ENCODE results near the gene CHIC2. TPM values are rescaled to one million over a fixed set of nuclear protein-coding genes. Genes with fewer than 3 reads are reported as not detected.
"Not testable (repeated sequence)": the region's sequence is repeated elsewhere in the genome, so short reads cannot be mapped to it uniquely, and the experiment has no call there.

Gene CHIC2
- total RNA-seq (19.5 TPM), polyA plus RNA-seq (ENCODE audit: insufficient read depth in 1 of 8, insufficient read length in 8 of 8, low replicate concordance in 1 of 8) (10 to 100 TPM; 13.9 to 23.6 (median 18.3) TPM)
- long read RNA-seq, donor 1, transcript CHIC2-201 (6 exons, 1,194 nt) = major isoform, 7 of 7 reads
- long read RNA-seq, donor 1, partial matches to known transcripts = 0 of 7 reads
- long read RNA-seq, donor 1, other reads (novel, unspliced or antisense) = 0 of 7 reads
- long read RNA-seq, donor 2, partial matches to known transcripts = 0 of 2 reads
- long read RNA-seq, donor 2, other reads (novel, unspliced or antisense) = 0 of 2 reads
- long read RNA-seq, donor 3, transcript CHIC2-201 (6 exons, 1,194 nt) = major isoform, 9 of 10 reads
- long read RNA-seq, donor 3, partial matches to known transcripts = 0 of 10 reads
- long read RNA-seq, donor 3, other reads (novel, unspliced or antisense) = 0 of 10 reads
- long read RNA-seq, donor 4, partial matches to known transcripts = 0 of 4 reads
- long read RNA-seq, donor 4, other reads (novel, unspliced or antisense) = 0 of 4 reads
- long read RNA-seq, donor 5, transcript CHIC2-201 (6 exons, 1,194 nt) = major isoform, 20 of 463 reads
- long read RNA-seq, donor 5, partial matches to known transcripts = 442 of 463 reads
- long read RNA-seq, donor 5, other reads (novel, unspliced or antisense) = 0 of 463 reads
- long read RNA-seq, donor 6, transcript CHIC2-201 (6 exons, 1,194 nt) = major isoform, 17 of 19 reads
- long read RNA-seq, donor 6, partial matches to known transcripts = 0 of 19 reads
- long read RNA-seq, donor 6, other reads (novel, unspliced or antisense) = 0 of 19 reads
- long read RNA-seq, donor 7, transcript CHIC2-201 (6 exons, 1,194 nt) = major isoform, 17 of 18 reads
- long read RNA-seq, donor 7, partial matches to known transcripts = 0 of 18 reads
- long read RNA-seq, donor 7, other reads (novel, unspliced or antisense) = 0 of 18 reads
- long read RNA-seq, donor 8, transcript CHIC2-201 (6 exons, 1,194 nt) = major isoform, 15 of 16 reads
- long read RNA-seq, donor 8, partial matches to known transcripts = 0 of 16 reads
- long read RNA-seq, donor 8, other reads (novel, unspliced or antisense) = 0 of 16 reads
- long read RNA-seq, donor 9, transcript CHIC2-201 (6 exons, 1,194 nt) = major isoform, 5 of 7 reads
- long read RNA-seq, donor 9, partial matches to known transcripts = 0 of 7 reads
- long read RNA-seq, donor 9, other reads (novel, unspliced or antisense) = 0 of 7 reads
- long read RNA-seq, donor 10, transcript CHIC2-201 (6 exons, 1,194 nt) = major isoform, 11 of 11 reads
- long read RNA-seq, donor 10, partial matches to known transcripts = 0 of 11 reads
- long read RNA-seq, donor 10, other reads (novel, unspliced or antisense) = 0 of 11 reads
- long read RNA-seq, donor 11, transcript CHIC2-201 (6 exons, 1,194 nt) = major isoform, 19 of 19 reads
- long read RNA-seq, donor 11, partial matches to known transcripts = 0 of 19 reads
- long read RNA-seq, donor 11, other reads (novel, unspliced or antisense) = 0 of 19 reads

DNA sequence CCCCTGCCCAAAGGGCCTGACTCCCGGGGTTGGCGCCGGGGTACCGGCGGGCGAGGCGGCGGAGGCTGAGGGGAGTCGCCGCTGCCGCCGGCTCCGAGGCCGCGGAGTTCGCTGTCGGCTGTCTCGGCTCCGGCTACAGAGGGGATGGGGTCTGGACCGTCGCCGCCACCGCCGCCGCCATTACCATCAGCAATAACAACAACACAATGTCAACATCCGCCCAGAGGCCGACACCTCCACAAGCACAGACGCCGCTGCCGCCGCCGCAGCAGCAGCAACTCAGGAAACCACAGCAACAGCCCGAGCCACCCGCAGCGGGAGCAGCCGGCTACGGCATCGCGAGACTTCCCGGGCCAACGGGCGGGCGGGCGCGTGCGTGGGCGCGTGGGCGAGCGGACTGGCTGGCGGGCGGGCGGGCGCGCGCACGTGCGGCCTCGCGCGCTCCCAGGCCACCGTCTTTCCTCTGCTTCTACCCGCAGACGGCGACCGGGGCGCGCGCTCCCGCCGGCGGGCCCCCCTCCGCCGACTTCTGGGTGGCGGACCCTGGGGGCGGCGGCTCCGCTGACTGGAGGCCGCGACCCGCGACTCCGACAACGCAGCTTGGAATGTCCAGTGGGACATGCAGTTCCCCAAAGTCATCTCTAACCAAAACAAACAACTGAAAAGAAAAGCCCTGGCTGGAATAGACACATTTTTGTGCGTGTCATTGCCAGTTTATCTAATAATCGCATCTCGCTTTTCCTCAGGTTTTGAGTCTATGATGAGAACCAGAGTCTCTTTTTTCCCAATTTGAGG lies at the start of gene CHIC2:
CHIC2 (minus strand) TSS at position 289 of the 795 bp plus-strand sequence. CDS start 305 bp downstream, outside the sequence.
- peak within 1 kb of the TSS; percentile 93 for H3K27ac ChIP-seq (ENCODE audit: low read length)
- H3K4me3 ChIP-seq (ENCODE audit: low read length) = peak within 1 kb of the TSS; percentile 87
- H3K9me3 ChIP-seq (replicated peaks; ENCODE audit: control insufficient read depth, low read depth, low read length) = no peaks in the 10 kb centered on the region
- peak; percentile 98 for DNase-seq
- H3K27me3 ChIP-seq (ENCODE audit: control insufficient read depth, insufficient read depth, low read length) = peaks cover 3% of the 10 kb centered on the region
- 0% methylated on average over 79 of the region's 87 CpGs for WGBS (ENCODE audit: insufficient coverage)
- H3K4me1 ChIP-seq (ENCODE audit: control insufficient read depth, insufficient read depth, low read length) = peaks cover 2% of the 10 kb centered on the region
- H3K36me3 ChIP-seq (ENCODE audit: control insufficient read depth, insufficient read depth, low read length) = no peaks in the 10 kb centered on the region

GRCh38 chr4:54113206-54113605 lies 48.8 kb upstream of the CHIC2 start:
- not testable (repeated sequence) for H3K4me3 ChIP-seq (ENCODE audit: low read length); H3K9me3 ChIP-seq (replicated peaks; ENCODE audit: control insufficient read depth, low read depth, low read length); DNase-seq; H3K27ac ChIP-seq (ENCODE audit: low read length); H3K36me3 ChIP-seq (ENCODE audit: control insufficient read depth, insufficient read depth, low read length)
- peaks cover 11% of the 10 kb centered on the region for H3K4me1 ChIP-seq (ENCODE audit: control insufficient read depth, insufficient read depth, low read length)
- WGBS (ENCODE audit: insufficient coverage) = no CpG with 5 or more reads among the region's 1 CpG
- H3K27me3 ChIP-seq (ENCODE audit: control insufficient read depth, insufficient read depth, low read length) = peaks cover 34% of the 10 kb centered on the region

GRCh38 chr4:54110019-54110416 lies 45.6 kb upstream of the CHIC2 start:
- Histone ChIP-seq H3K4me3 (ENCODE audit: low read length) (no peak overlapping the region), H3K27ac (ENCODE audit: low read length) (no peak overlapping the region), H3K4me1 (ENCODE audit: control insufficient read depth, insufficient read depth, low read length) (peaks cover 12% of the 10 kb centered on the region), H3K27me3 (ENCODE audit: control insufficient read depth, insufficient read depth, low read length) (peaks cover 64% of the 10 kb centered on the region), H3K9me3 (replicated peaks; ENCODE audit: control insufficient read depth, low read depth, low read length) (no peaks in the 10 kb centered on the region), H3K36me3 (ENCODE audit: control insufficient read depth, insufficient read depth, low read length) (no peaks in the 10 kb centered on the region)
- no peak for DNase-seq
- WGBS (ENCODE audit: insufficient coverage) = 18% methylated on average over 4 of the region's 10 CpGs

GRCh38 chr4:54109241-54110018 lies 45.0 kb upstream of the CHIC2 start:
- H3K4me3 ChIP-seq (ENCODE audit: low read length) = no peak overlapping the region
- peaks cover 67% of the 10 kb centered on the region for H3K27me3 ChIP-seq (ENCODE audit: control insufficient read depth, insufficient read depth, low read length)
- 7% methylated on average over 38 of the region's 51 CpGs for WGBS (ENCODE audit: insufficient coverage)

GRCh38 chr4:54107951-54108748 lies 43.7 kb upstream of the CHIC2 start:
- Histone ChIP-seq H3K36me3 (ENCODE audit: control insufficient read depth, insufficient read depth, low read length) (no peaks in the 10 kb centered on the region), H3K9me3 (replicated peaks; ENCODE audit: control insufficient read depth, low read depth, low read length) (no peaks in the 10 kb centered on the region), H3K4me1 (ENCODE audit: control insufficient read depth, insufficient read depth, low read length) (peaks cover 23% of the 10 kb centered on the region), H3K27ac (ENCODE audit: low read length) (no peak overlapping the region), H3K4me3 (ENCODE audit: low read length) (no peak overlapping the region), H3K27me3 (ENCODE audit: control insufficient read depth, insufficient read depth, low read length) (peaks cover 77% of the 10 kb centered on the region)
- 20% methylated on average over 1 of the region's 22 CpGs for WGBS (ENCODE audit: insufficient coverage)
- no peak for DNase-seq

More at GRCh38 chr4:54109241-54110018, 45.0 kb upstream of the CHIC2 start:
- Histone ChIP-seq H3K9me3 (replicated peaks; ENCODE audit: control insufficient read depth, low read depth, low read length) (no peaks in the 10 kb centered on the region), H3K4me1 (ENCODE audit: control insufficient read depth, insufficient read depth, low read length) (peaks cover 12% of the 10 kb centered on the region), H3K27ac (ENCODE audit: low read length) (no peak overlapping the region), H3K36me3 (ENCODE audit: control insufficient read depth, insufficient read depth, low read length) (no peaks in the 10 kb centered on the region)
- DNase-seq = peak; percentile 5

- Histone ChIP-seq H3K27me3 (ENCODE audit: control insufficient read depth, insufficient read depth, low read length) (peaks cover 91% of the 10 kb centered on the region), H3K36me3 (ENCODE audit: control insufficient read depth, insufficient read depth, low read length) (no peaks in the 10 kb centered on the region), H3K4me1 (ENCODE audit: control insufficient read depth, insufficient read depth, low read length) (peaks cover 42% of the 10 kb centered on the region), H3K4me3 (ENCODE audit: low read length) (no peak overlapping the region), H3K9me3 (replicated peaks; ENCODE audit: control insufficient read depth, low read depth, low read length) (no peaks in the 10 kb centered on the region), H3K27ac (ENCODE audit: low read length) (no peak overlapping the region)
- no CpG with 5 or more reads among the region's 1 CpG for WGBS (ENCODE audit: insufficient coverage)
- DNase-seq = no peak
Measured at GRCh38 chr4:54104907-54105306, 40.5 kb upstream of the CHIC2 start.

DNA sequence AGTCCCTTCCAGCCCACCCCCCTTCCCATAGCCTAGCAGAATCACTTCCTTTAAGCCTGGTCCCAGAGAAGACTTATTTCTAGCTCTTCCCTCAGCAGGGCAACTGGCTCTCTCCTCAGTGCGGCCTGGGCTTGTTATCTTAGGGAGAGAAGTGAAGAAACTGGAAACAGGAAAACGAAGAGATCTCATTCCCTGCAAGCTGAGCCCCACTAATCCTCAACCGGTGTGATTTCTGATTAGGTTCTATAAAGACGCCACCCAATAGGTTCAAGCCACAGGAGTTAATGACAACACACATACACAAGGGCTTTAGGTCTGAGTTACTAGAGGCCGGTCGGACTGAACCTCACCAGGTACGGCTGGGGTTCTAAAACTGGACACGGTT lies 38.8 kb upstream of the CHIC2 start:
- Histone ChIP-seq H3K27me3 (ENCODE audit: control insufficient read depth, insufficient read depth, low read length) (peaks cover 91% of the 10 kb centered on the region), H3K9me3 (replicated peaks; ENCODE audit: control insufficient read depth, low read depth, low read length) (no peaks in the 10 kb centered on the region), H3K27ac (ENCODE audit: low read length) (no peak overlapping the region), H3K4me1 (ENCODE audit: control insufficient read depth, insufficient read depth, low read length) (peaks cover 40% of the 10 kb centered on the region), H3K36me3 (ENCODE audit: control insufficient read depth, insufficient read depth, low read length) (no peaks in the 10 kb centered on the region), H3K4me3 (ENCODE audit: low read length) (no peak overlapping the region)
- DNase-seq = no peak
- WGBS (ENCODE audit: insufficient coverage) = 17% methylated on average over 1 of the region's 8 CpGs

DNA sequence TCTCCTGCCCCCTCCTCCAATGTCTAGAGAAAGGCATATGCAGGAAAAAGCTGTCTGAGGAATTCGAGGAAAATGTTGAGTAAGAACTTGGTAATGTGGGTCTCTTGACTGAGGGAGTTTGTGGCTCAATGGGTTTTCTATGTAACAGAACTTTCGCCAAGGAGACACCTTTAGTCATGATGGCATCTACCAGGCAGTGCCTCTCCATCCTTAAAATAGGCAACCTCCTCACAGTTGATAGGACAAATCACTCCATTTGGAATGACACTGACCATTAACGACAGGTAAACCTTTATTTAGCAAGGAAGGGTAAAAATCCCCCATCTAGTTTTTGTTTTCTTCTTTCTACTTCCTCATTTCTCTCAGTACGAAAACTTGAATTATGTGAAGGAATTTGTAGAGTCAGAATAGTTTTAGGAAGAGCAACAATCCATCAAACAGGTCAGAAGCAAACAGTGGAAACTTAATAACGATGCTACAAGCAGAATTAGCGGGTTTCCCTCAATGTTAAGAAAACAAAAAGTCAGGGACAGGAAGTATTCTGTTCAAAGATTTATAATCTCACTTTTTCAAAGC lies 38.2 kb upstream of the CHIC2 start:
- no peak for DNase-seq
- Histone ChIP-seq H3K27ac (ENCODE audit: low read length) (no peak overlapping the region), H3K36me3 (ENCODE audit: control insufficient read depth, insufficient read depth, low read length) (no peaks in the 10 kb centered on the region), H3K27me3 (ENCODE audit: control insufficient read depth, insufficient read depth, low read length) (peaks cover 91% of the 10 kb centered on the region), H3K9me3 (replicated peaks; ENCODE audit: control insufficient read depth, low read depth, low read length) (no peaks in the 10 kb centered on the region), H3K4me1 (ENCODE audit: control insufficient read depth, insufficient read depth, low read length) (peaks cover 38% of the 10 kb centered on the region), H3K4me3 (ENCODE audit: low read length) (no peak overlapping the region)
- WGBS (ENCODE audit: insufficient coverage) = 50% methylated on average over 2 of the region's 6 CpGs
